GM18526 (cell line): ENCODE data around the gene PKN3.
A peak's percentile ranks its signal among the peaks of the same experiment; 100 is the strongest.

Experiments
- POLR2A ChIP-seq: IDR thresholded peaks from 3 replicates; pipeline ENCODE4 v1.6.1; 2011; ENCODE audit not compliant: insufficient read length; ENCODE audit errors: extremely low read depth

PKN3 gene

DNA sequence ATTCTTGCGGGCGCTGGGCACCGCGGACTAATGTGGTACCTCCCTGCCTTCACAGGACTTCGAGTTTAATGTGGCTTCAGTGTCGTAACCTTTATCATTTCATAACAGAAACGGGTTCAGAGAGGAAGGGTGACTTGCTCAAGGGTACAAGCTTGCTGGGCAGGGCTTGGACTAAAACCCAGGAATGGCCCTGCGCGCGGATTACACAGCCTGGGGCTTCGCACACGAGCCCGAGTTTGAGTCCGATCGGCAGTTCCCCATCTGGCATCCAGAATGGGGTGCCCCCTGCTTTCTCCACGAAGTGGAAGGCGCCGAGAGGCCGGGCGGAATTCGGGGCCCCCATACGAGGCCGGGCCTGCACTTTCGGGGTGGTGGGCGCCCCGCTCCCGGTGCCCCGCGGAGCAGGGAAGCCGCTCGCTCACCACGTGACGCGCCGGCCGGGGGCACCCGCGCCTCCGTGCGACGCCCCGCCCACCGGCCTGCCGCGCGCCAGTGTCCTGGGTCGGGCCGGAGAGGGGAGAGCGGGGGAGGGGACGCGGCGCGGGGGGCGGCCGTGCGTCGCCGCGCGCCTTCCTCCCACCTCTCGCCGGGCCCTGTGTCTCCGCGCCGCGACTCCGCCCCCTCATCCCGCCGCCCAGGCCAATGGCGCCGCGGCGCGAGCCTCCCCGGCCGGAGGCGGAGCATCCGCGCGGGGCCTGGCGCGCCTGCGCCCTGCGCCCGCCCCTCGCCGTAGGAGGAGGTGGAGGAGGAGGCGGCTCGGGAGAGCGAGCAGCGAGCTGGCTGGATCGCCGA, 13.6 kb upstream of the PKN3 start, which contains the start of gene SET:
Gene SET (plus strand): TSS at position 722 of the 792 bp plus-strand sequence. CDS start 361 bp downstream, outside the sequence.
- TF ChIP-seq POLR2A = peak; percentile 77

DNA sequence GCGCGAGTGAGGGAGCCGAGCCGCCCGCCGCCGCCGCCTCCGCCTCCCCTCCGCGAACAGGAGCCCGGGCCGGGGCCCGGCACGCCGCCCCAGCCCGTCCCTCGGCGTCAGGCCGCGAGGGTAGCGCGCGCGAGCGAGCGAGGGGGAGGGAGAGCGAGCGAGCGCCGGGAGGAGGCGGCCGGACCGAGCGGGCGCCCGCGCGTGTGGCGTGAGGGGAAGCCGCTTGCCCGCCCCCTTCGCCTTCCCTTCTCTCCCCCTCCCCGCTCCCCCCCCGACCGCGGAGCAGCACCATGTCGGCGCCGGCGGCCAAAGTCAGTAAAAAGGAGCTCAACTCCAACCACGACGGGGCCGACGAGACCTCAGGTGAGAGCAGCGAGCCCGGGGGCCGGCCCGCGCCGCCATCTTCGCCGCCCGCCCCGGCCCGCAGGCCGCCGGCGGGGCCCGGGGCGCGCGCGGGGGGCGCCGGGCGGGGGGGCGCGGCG, 13.0 kb upstream of the PKN3 start:
- no peak for TF ChIP-seq POLR2A

DNA sequence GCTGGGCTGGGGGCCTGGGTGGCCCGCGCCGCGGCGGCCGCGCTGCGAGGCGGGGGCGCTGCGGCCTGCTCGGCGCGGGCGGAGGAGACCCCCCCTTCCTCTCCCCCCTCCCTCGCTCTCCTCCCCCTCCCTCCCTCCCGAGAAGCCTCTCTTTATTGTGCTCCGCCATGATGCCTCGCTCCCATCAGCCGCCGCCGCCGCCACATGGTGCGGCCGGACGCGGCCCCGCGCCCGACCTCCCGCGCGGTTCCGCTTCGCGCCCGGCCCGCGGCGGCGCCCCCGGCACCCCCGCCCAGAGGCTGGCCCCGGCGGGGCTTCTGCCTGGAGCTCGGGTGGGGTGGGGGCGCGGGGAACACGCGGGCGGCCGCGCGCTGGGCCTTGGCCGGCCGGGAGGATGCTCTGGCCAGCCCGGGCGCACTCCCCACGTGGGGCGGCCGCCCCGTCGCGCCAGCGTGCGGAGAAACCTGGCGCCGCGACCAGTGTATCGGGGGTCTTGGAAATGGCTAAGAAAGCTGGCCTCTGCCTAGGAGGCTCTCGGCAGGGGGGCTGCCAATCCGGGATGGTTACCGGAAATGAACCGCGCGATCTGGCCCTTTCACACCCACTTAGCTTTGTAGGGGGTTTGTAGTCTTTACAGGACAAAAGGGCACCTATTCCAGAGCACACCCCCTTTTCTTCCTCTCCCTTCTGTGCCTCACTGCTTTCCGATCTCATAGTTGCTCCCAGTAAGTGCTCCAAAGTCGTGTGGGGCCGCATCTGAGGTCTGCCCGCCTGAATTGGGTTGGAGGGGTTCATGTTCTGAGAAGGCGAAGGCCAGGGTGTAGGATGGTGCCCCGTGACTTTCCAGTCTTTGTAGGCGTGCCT, 12.3 kb upstream of the PKN3 start:
- no peak for TF ChIP-seq POLR2A

DNA sequence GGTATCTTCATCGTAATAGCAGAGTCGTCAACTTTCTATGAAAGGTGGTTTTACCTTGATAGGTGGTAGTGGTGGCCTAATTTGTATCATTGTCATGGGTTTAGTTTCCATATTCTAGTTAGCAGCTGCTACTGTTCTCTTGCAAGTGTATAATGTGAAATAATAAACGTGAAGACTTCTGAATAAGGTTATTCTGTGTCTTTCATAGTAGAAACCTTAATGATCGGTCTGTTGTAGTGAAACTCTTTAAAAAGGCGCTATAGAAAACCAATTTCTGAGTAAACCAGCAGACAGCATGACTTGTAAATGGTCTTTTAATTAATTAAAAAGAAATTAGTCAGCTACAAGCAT, 11.6 kb upstream of the PKN3 start:
- no peak for TF ChIP-seq POLR2A

DNA sequence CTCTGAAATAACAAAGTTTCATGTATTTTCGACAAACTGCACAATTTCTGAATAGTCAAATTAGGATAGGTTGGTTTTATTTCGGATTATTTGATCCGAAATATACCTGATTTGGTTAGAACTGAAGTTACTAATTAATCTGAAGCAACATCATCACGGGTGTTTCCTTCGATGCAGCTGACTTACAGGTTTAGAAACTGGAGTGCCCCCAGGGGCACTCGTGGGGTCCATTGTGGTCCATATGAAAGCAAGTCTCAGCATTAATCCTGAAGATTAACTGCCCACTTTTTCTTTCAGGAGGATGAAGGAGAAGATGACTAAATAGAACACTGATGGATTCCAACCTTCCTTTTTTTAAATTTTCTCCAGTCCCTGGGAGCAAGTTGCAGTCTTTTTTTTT, 8.0 kb upstream of the PKN3 start:
- TF ChIP-seq POLR2A = no peak

DNA sequence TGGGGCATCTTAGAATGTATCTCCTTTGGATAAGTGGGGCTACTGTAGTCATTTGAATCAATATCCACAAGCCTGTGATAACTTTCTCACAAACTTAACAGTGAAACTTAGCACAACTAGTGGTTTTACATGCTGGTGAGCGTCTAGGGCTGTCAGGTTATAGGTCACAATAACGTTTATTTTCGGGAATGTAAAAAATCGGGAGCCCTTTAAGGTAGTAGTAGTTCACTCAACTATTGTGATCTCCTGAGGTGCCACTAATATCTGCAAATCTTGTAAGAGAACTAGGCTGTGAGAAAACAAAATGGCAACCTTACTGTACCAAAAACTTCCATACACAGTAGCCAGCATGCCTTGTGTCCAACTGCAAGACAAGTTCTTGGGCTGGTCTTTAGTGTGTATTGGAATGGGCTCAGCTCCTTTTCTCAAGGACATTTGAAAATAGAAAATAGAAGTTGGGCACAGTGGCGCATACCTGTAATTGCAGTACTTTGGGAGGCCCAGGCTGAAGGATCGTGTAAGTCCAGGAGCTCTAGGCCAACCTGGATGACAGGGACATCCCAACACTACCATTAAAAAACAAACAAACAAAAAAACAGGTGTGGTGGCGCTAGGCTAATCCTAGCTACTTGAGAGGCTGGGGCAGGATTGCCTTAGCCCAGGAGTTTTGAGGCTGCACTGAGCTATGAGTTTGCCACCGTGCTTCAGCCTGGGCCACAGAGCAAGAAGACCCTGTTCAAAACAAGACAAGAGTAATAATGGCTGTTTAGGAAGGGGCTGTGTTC, 5.2 kb upstream of the PKN3 start:
- TF ChIP-seq POLR2A = peak; percentile 11

DNA sequence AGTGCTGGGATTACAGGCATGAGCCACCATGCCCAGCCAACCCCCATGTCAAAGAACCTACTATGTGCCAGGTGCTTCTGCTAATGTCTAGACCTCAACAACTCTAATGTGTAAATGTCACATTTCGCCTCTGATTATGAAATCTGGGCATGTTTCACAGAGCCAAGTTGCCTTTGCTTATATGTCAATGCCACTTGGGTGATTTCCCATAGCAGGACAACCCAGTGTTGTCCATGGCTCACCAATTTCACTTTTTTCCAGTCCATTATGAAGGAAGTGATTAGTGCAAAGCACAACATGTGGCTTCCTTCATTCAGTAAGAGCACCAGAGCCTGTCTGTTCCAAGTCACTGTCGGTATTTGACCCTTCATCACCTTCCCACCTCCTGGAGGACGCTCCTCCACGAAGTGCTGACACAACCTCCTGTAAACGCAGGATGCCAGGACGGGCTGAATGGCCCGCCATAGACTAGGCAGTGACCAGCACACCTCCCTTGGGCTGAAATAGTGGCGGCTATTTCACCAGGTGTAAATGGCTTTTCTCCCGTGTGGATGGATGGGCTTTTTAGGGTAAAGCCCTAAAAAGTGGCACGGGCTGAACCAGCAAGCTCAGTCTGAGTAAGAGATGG, 962 bp upstream of the PKN3 start:
- no peak for TF ChIP-seq POLR2A

DNA sequence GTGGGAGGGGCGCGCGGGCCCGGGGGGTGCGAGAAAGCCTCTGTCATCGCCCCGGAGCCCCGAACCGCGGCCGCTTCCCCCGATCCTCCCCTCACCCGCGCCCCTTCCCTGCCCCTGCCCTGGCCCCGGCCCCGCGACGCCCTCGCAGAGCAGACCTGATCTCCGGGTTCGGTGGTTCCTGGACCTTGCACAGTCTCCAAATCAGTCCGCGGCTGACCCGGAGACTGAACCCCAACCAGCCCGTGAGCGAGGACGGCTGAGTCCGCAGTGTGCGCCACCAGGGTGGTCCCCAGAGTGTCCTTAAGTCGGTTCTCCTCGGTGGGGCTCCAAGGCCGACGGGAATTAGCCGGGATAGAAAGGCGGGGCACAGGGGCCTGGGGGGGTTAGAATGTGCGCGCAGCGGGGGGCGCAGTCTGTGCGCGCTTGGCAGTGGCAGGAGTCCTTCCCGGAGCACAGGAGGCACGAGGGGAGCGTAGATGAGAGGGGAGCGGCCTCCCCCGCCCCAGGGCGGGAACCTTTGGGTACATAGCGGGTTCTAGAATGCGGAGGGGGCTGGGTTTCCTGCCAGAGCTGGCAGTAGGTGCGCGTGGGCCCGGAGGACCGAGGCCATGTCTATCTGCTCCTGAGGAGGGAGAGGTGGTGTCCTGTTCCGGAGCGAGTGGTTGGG, 779 bp downstream of the PKN3 start:
- TF ChIP-seq POLR2A = no peak

DNA sequence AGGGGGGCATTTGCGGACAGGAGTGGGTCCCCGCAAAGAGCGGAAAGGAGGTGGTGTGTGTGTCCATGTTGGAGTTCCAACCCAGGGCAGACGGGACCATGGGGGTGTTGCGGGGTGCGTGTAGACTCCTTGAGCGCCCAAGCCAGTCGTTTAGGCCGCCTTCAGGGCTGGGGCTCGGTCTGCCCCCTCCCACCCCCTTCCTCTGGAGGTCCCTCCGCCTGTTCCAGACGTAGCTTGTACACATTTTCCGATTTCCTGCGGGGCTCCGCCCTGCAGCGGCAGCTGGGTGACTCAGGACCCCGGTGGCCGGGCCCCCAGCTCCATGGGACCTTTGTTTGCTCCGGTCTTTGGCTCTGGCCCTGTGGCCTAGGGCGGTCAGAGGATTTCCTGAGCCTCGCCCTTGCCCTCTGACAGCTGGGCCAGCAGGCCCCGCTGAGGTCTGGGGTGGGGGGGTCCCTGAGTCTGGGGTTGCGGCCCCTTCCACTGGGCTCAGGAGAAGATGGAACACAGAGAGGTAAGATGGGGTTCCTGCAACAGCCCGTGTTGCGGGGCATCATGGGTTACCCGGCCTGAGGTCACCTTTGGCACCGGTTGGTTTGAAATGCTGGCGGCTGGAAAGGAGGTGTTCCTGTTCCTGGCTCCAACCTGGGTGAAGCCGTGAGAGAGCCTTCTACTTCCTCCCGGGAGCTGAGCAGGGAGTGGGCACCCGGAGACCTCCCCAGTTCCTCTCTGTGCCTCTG, 1.5 kb downstream of the PKN3 start:
- no peak for TF ChIP-seq POLR2A

DNA sequence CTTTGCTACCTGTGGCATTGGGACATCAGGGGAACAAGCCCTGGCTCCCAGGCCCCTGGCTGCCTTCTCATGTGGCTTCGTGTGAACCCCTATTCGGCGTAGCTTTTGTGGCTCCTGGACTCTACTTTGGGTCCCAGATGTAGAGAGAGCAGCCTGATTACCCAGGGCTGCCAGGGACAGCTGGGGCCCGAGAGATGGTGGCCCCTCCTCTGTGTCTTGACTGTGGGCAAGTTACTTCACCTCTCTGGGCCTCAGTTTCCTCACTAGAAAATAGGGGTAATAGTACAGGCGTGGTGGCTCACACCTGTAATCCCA, 2.0 kb downstream of the PKN3 start:
- no peak for TF ChIP-seq POLR2A

DNA sequence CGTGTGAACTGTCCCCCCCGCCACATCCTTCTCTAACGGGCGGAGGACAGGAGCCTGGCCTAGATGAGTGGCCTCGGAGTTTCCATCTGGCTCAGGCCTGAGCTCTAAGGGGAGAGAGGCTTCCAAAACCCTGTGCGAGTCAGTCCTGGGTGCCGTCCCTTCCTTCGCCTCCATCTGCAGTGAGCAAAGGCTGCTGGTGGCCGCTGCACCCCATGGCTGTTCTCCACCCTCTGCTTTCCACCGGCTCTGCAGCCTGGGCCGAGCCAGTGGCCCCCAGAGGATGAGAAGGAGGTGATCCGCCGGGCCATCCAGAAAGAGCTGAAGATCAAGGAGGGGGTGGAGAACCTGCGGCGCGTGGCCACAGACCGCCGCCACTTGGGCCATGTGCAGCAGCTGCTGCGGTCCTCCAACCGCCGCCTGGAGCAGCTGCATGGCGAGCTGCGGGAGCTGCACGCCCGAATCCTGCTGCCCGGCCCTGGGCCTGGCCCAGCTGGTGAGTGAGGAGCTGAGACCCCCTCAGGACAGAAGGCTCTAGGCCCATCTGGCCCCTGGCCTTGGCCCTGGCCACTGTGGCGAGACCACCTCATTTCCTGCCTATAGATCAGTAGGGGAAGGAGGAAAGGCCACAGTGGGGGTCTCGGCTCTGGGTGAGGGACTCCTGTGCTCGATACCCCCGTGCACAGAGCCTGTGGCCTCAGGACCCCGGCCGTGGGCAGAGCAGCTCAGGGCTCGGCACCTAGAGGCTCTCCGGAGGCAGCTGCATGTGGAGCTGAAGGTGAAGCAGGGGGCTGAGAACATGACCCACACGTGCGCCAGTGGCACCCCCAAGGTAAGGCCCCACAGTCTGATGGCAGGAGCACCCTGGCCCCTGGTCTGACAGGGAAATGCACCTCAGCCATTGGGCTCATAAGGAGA, 3.0 kb downstream of the PKN3 start:
- no peak for TF ChIP-seq POLR2A

DNA sequence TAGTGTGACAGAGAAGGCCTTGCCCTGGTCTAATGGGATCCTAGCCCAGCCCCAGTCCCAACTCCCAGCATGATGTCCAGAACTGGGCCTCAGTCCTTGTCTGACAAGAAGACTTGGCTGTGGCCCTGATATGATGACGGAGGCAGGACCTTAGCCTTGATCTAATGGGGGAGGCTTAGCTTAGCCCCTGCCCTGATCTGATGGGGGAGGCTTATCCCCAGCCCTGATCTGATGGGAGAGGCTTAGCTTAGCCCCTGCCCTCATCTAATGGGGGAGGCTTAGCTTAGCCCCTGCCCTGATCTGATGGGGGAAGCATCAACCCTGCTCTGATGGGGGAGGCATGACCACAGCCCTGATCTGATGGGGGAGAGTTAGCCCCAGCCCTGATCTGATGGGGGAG, 3.7 kb downstream of the PKN3 start:
- no peak for TF ChIP-seq POLR2A
